Inflammatory macrophage (primary cell): ENCODE results near the gene CEP70.
"Not testable (repeated sequence)": the region's sequence is repeated elsewhere in the genome, so short reads cannot be mapped to it uniquely, and the experiment has no call there.

ENCODE experiments used
- DNase-seq, 2 donors: peaks; one replicate each; pipeline ENCODE4 v3.0.0-alpha.2; 2020 to 2022
- total RNA-seq, 18 experiments: gene quantifications; one replicate each; lab custom pipeline; 2026; ENCODE audit warnings: mixed read lengths in 6 of 18, inconsistent platforms in 2 of 18; lab: John Stamatoyannopoulos, UW

The CEP70 gene
- 10.4 to 53.8 (median 28.4) reads per million in 18 experiments for total RNA-seq

- DNase-seq, result peak; percentile 91 to 94
Observed at GRCh38 chr3:138594150-138594934, at the start of gene CEP70. TSS of gene CEP70 (minus strand) at chr3:138594260. CDS start at chr3:138572927, 21,333 bp downstream.

- no peak for DNase-seq
Observed at GRCh38 chr3:138642927-138643253, 48.8 kb upstream of the CEP70 start.

GRCh38 chr3:138642226-138642926 is 48.3 kb upstream of the CEP70 start:
- DNase-seq, result no peak

GRCh38 chr3:138640537-138640936 is 46.5 kb upstream of the CEP70 start:
- DNase-seq, result no peak

- no peak for DNase-seq
Observed at GRCh38 chr3:138638641-138639040, 44.6 kb upstream of the CEP70 start.

GRCh38 chr3:138629526-138629925 is 35.5 kb upstream of the CEP70 start:
- no peak for DNase-seq

- no peak for DNase-seq
Observed at GRCh38 chr3:138625707-138626365, 31.8 kb upstream of the CEP70 start.

GRCh38 chr3:138624518-138624917 is 30.5 kb upstream of the CEP70 start:
- DNase-seq, result no peak

- no peak for DNase-seq
Observed at GRCh38 chr3:138620431-138620830, 26.4 kb upstream of the CEP70 start.

- DNase-seq, result no peak
Observed at GRCh38 chr3:138615462-138615861, 21.4 kb upstream of the CEP70 start.

GRCh38 chr3:138609898-138610266 is 15.8 kb upstream of the CEP70 start:
- peak in 1 of 2 donors; percentile 24 for DNase-seq

GRCh38 chr3:138608322-138609135 is 14.5 kb upstream of the CEP70 start, which contains the start of gene FAIM:
TSS of gene FAIM (plus strand) at chr3:138608771. CDS start at chr3:138619727, 10,956 bp downstream.
- DNase-seq, result peak; percentile 53 to 77

GRCh38 chr3:138604106-138604595 is 10.1 kb upstream of the CEP70 start:
- peak; percentile 58 to 79 for DNase-seq

GRCh38 chr3:138601661-138602060 is 7.6 kb upstream of the CEP70 start:
- DNase-seq, result peak; percentile 89 to 91

- peak in 1 of 2 donors; percentile 59 for DNase-seq
Observed at GRCh38 chr3:138600100-138600745, 6.2 kb upstream of the CEP70 start.

GRCh38 chr3:138598534-138598933 is 4.5 kb upstream of the CEP70 start:
- no peak for DNase-seq

GRCh38 chr3:138597186-138597976 is 3.3 kb upstream of the CEP70 start:
- DNase-seq, result not testable (repeated sequence)

- DNase-seq, result peak in 1 of 2 donors; percentile 17
Observed at GRCh38 chr3:138594935-138595610, 1.0 kb upstream of the CEP70 start.

- no peak for DNase-seq
Observed at GRCh38 chr3:138593488-138594149, 441 bp downstream of the CEP70 start.

- no peak for DNase-seq
Observed at GRCh38 chr3:138591392-138591791, 2.7 kb downstream of the CEP70 start.
